Measurements from ENCODE around the gene CD200R1L.

Gene CD200R1L

DNA sequence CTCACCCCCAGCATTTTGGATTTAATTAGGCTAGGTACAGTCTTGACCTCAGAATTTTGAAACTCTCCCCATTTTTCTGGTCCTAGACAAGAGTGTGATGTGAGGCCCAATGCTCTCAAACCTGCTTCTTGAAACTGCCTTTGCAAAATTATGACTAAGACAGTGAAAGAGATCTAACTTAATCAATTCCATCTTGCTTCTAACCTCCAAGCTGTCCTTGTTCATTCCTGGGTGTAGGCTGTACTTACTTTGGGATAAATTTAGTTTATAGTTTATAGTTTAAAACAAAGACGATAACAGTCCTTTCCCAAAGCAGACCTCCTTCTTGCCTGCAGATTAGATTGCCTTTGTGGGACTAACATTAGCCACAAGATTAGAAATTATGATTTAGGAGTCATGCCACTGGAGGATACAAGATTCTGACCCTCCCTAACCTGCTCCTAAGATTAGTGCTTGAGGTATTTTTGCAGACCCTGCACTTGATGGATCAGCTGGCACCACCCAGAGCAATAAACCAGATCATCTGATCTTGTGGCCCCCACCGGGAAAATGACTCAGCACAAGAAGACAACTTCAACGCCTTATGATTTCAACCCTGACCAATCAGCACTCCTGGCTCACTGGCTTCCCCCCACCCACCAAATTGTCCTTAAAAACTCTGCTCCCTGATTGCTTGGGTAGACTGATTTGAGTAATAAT, 59.6 kb downstream of the CD200R1L start:
- ATAC-seq: no peak
- DNase-seq: no peak

DNA sequence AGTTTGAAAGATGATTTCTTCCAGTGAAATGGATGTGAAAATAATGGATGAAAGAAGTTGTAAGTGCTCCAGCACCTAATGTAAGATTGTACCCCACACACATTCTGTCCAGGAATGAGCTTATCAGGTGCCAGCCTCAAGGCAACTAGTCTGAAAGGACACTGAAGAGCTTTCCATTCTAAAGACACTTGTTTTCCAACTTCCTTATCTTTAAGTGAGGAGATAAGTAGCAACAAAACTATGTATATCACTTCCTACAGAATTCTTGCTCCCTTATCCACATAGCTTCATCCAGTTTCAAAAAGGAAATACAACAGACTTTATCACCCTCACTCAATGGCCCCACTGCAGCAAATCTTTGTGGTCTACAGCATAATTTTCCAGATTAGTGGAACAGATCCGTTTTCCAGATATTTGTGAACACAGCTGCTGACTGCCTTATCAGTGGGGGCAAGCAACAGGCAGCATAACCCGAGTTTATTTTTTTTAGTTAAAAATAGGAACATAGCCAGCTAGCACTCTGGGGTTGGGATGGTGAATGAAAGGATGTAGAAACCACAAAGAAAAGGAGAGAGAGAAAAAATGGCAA, 60.6 kb downstream of the CD200R1L start:
- ATAC-seq: no peak
- DNase-seq: no peak

DNA sequence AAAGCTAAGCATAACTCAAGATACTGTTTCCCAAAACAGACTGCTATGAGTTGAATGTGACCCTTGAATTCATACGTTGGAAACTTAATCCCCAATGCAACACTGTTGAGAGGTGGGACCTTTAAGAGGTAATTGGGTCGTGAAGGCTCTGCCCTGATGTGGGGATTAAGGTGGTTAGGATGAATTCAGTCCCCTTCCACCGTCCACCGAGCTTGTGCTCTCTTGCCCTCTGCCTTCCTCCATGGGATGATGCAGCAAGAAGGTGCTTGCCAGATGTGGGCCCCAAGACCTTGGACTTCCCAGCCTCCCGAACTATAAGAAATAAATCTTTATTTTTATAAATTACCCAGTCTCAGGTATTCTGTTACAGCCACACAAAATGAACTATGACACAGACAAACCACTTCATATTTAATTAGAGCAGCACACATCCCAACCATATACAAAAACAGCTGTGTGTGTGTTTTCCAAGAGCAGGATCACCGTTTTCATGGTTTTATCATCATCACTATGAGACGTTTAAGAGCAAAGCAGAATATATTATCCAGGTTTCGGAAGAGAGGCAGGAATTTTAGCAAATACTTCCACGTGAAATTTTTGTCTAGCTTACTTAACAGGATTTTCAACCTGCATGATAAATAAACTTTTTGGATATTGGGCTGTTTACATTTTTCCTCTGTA, 61.2 kb downstream of the CD200R1L start:
- no peak for ATAC-seq
- no peak for DNase-seq

DNA sequence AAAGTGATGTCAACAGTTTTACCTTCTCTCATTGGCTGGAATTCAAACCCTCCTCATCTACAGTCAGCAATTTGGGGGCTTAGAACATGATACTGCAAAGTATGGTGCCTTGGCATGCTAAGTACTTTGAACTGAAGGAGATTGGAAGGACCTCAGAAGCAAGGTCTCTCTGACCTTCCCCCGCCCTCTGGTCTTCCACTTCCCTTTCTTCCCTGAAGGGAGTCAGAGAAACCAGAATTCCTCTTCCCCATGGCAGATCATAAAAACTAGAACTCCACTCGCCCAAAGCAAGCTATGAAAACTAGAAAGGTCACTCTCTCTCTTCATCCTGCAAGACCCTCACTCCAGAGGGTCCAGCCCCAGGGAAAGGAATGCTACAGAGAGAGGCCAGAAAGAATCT, 64.2 kb downstream of the CD200R1L start:
- no peak for DNase-seq
- no peak for ATAC-seq

DNA sequence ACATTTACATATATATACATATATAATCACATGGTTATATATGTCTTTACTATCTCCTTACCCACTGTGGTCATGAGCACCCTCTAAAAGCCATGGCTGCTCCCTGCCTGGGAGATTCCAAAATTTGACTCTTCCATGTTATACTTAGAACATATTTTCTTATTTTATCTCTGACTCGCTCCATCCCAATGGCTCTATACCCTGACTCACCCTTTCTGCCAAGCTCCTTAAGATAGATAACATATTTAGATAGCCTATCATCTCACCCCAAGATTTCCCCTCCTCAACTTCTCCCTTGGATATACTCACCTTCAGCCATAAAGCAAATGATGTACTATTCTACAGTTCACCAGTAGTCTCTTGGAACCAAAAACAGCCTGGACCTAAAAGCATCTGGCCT, 65.1 kb downstream of the CD200R1L start:
- no peak for ATAC-seq
- DNase-seq: no peak

DNA sequence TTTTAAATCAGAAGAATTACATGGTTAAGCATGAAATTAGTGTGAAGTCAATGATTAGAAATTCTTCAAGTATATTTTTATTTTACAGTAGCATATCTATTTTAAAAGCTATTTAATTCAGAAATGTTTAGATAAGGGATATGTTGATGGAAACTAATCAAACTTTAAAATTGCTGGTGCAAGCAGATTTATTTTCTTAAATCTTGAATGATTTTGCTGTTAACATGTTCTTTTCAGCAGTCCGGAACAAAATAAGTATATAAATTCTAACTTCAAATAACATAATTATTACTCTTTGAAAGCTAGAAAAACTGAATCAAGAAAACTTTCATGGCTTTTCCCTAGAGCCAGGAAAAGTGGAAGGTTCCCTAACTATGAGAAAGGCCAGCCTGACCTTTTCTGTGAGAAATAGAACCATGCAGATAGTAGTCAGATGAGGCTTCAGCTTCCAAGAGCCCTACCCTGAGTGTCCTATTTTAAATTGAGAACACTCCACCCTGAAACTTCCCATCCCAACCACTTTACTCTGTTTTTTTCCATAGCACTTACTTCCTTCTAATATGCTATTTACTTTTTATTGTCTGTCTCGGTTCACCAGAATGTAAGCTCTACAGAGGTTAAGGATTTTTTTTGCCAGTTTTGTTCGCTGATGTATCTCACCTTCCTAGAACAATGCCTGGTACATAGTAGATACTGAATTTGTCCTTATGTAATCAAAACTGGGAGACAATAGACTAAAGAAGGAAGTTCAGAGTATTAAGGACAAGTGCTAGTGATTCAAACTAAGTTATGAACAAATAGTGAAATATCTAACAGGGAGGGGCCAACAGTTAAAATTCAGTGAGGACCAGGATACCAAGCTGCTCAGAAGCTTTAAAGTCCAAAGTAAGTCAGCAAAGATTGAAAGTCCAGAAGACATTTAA, 66.8 kb downstream of the CD200R1L start:
- no peak for ATAC-seq
- DNase-seq: no peak

DNA sequence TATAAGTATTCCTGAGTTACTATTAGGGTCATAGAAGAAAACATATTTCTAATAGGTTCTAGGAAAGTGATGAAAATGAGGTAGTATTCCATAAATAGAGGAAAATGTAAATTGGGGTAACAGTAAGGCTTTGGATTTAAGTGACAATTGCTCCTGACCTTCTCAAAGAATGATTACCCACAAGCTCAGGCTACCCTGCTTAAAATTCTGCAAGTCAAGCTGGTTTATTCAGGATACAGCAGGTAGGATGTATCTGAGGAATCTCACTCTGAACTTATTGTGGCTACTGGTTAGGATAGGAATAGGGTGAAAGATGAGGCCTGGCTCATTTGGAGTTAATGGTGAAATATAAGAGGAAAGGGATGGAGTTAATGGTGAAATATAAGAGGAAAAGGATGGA, 67.7 kb downstream of the CD200R1L start:
- ATAC-seq (no peak), DNase-seq (no peak)

DNA sequence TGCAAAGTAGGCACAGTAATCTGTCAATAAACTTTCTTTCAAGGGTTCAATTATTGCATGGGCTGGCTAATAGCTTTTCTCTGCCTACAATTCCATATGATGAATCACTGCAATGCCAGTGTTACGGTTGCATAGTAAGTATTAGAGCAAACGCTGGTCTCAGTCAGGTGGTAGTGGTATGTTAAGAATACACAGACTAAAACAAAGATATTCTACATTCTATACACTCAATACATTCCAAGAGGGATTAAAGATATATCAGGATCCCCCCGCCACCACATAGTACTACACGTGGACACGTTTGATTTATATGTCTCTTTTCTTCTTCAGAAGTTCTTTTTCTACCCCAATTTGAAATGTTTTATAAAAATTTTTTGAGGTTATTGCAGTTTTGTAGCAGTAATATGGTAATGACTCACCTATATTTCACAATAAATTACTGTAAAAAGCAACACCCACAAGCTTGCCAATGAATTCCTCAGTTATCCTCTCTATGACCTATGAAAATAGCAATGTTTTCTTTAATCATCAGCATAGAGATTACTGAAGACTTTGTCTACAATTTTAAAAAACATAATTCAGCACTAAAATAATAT, 68.2 kb downstream of the CD200R1L start:
- DNase-seq: no peak
- ATAC-seq: no peak

DNA sequence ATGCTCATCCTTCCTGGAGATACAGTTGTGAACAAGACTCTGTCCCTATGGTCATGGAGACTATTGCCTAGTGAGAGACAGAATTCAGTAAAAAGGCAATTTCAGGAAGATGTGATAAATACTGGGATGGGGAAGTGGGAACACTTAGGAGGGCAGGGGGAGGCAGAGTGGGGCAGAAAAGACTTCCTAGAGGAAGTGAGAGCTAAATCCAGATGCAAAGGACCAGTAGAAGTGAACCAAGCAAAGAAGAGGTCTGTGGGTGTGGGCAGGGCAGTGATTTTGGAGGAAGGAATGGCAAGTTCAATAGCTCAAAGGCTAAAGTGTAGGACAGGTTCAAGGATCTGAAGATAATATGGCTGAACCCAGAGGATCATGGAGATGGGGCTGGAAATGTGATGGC, 68.9 kb downstream of the CD200R1L start:
- DNase-seq (no peak), ATAC-seq (no peak)

DNA sequence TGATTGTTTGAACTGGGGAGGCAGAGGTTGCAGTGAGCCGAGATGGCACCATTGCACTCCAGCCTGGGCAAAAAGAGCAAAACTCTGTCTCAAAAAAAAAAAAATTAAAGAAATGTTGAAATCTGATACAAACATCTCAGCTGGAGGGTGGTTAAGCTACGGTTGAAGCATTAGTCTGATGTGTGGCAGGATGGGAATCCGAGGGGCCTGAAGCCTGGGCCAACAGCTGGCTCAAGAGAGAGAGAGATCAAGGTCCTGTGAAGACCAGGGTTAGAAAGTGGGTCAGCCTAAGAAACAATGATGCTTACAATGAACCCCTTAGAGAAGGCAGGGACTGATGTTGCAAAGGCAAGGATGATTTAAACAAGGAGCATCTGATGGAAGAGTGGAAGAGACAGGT, 69.8 kb downstream of the CD200R1L start:
- ATAC-seq: no peak
- DNase-seq: no peak

DNA sequence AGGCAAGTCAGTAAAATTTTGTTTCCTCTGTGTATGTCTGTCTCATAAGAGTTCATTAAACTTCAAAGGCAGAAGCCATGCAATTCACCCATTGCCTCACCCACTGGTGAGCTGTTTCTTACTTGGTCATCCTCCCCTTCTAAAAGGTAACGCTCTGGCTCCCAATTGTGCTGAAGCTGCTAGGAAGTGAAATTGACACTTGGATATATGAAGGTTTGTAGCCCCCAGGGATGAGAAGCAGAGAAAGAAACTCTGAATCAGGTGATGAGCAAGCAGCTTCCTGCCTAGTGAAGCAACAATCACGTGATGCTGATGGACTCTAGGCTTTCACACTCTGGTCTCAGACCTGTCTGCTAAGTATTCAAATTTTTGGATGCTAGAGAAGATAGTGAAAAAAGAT, 70.7 kb downstream of the CD200R1L start:
- DNase-seq (no peak), ATAC-seq (no peak)

DNA sequence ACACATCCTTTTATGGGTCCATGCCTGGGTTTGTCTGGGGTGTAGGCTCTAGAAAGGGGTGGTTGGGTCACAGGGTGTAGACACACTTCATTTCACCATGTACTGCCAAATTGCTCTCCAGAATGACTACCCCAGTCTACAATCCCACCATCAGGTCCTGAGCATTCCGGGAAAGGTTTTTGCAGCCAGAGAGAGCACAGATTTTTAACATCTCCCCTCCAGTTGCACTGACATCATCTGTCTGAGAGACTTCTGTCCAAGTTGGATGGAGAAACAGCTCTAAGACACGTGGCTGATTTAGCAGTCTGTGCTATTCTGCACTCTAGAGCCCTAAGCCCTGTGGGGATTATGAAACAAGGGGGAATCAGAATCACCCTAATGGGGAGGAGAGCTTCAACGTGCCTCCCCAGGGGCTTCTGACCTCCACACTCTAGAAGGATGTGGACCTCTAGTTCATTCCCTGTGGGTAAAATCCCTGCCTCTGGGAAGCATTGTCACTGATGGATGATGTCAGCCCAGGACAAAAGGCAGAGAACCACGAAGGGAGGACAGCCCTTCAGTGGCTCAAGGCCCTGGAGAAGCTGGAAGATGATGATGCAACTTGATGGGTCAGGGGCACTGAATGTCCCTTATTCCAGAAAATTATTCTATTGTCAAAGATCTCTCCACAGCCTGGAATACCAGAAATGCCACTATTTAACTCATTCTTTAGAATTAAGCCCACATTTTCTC, 71.5 kb downstream of the CD200R1L start:
- no peak for ATAC-seq
- no peak for DNase-seq

DNA sequence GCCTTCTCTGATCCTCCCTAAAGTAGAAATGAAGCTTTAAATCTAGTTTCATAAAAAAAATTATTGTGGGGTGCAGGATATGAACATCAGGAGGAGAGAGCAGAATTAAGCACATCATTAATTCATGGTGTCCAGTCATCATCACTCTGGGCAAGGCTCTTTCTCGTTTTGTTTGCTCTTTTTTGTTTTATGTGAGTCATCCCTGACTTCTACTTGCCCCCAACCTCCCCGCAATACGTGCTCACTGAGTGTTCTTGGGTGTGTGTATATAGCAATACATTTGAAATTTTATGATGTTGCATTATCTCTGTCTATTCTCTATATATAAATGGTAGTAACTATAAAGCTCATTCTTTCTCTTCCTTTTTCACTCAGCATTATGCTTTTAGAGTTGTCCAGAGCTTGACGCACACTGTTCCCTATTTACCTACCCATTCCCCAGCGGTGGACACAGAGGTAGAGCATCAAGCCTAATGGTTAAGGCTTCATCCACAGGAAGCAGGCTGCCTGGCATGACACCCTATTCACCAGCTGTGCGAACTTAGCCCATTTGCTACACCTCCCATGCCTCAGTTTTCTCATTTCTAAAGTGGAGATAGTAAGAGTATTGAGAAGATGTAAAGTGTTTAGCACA, 72.3 kb downstream of the CD200R1L start:
- DNase-seq: no peak
- no peak for ATAC-seq

DNA sequence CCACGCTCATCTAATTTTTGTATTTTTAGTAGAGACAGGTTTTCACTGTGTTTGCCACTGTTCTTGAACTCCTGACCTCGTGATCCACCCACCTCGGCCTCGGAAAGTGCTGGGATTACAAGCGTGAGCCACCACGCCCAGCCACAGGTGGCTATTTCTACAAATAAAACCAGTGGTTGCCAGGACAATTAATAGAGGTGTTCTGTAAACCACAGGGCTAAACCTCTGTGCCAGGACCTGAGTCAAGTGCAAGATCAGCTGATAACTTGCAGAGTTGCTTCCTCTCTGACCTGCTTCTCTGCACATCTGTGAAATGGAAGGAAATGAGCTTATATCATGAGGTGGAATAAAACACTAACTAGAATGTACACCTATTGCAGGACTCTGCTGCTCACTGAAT, 72.8 kb downstream of the CD200R1L start:
- ATAC-seq (no peak), DNase-seq (no peak)

DNA sequence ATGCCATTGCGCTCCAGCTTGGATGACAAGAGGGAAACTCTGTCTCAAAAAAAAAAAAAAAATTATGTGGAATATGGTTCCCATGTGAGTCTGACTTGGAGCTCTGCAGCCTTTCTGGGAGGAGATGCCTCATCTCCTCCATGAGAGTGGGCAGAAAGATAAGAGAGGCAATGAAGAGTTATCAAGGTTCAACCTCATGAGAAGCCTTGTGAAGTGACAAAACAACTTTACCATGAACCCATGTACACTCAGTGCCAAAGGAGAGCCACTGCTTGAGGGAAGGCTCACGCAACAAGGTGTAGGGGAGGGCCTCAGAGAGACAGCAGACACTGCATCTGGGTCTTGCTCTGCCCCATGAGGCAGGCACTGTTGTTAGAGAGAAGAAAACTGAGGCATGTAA, 75.7 kb downstream of the CD200R1L start:
- DNase-seq (no peak), ATAC-seq (no peak)

DNA sequence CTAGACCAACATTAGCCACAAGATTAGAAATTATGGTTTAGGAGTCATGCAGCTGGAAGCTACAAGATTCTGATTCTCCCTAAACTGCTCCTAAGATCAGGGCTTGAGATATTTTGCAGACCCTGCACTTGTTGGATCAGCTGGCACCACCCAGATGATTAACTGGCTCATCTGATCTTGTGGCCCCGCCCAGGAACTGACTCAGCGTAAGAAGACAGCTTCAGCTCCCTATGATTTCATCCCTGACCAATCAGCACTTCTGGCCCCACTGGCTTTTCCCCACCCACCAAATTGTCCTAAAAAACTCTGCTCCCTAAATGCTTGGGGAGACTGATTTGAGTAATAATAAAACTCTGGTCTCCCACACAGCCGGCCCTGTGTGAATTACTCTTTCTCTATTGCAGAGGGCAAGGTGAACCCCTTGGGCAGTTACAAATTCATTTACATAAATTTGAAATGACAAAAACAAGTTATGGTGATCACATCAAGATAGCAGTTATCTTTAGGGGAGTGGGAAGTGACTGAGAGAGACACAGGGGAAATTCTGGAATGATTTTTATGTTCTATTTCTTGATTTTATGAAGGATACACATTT, 76.5 kb downstream of the CD200R1L start:
- ATAC-seq (no peak), DNase-seq (peak; percentile 53)

DNA sequence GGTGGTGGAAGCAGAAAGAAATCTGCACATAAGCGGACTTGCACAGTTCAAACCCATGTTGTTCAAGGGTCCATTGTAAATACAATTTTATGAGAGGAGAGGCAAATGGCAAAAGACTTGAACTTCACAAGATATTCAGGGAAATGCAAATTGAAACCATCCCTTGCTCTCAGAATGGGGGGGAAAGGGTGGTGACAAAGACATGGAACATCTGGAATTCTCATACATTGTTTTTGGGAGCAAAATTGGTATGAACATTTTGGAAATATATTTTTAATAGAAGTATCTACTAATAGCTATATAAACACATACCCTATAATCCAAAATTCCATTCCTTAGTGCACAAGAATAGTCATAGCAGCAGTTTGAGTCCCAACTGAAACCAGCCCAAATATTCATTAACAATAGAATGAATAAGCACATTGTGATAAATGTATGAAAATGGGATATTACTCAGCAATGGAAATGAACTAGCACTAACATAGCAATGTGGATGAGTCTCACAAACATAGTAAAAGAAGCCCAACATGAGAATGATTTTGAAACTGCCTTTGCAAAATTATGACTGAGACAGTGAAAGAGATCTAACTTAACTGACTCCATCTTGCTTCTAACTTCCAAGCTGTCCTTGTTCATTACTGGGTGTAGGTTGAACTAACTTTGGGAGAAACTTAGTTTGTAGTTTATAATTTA, 77.2 kb downstream of the CD200R1L start:
- no peak for ATAC-seq
- no peak for DNase-seq

DNA sequence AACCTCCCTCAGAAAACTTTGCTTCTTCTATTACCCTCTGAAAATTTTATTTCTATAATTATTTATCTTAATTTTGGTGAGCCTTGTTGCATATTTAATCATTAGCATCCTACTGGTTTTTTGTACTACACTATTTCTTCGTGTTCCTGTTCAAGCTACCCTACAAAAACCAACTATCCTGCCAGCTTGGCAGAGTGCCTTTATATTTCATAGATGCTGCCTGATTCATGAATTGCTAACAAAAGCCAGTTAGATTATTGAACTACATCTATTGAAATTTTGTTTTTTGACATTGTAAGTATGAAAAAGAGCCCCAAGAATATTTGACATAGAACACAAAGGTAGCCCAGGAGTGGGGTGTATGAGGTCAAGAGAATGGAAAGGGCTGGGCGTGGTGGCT, 78.9 kb downstream of the CD200R1L start:
- DNase-seq: no peak
- no peak for ATAC-seq

DNA sequence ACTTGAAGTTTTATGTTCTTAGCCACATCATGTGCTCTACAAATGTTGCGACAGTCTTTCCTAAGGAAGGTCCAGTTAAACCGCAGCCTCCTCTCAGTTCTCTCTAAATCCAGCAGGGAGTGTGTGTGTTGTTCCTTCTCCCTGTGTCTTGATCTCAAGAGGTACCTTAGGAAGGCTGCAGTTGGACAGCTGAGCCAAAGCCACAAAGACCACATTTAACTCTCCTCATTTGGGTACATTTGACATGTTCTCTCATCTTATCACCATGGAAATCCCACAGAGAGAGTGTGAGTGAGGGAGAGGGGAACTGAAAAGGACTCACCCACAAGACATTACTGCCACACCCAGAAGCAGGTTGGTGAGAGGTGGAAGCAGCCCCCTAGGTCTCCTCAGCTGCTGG, 79.5 kb downstream of the CD200R1L start:
- no peak for ATAC-seq
- no peak for DNase-seq

All from stimulated activated naive CD8-positive, alpha-beta T cell treated with anti-CD3 and anti-CD28 coated beads, Interleukin-15, Interleukin-2, amounts not matched to agents 100 U/mL and 50 U/mL, for 24 hours (primary cell).